ENCODE results near the gene AMMECR1.
"Not testable (repeated sequence)": the region's sequence is repeated elsewhere in the genome, so short reads cannot be mapped to it uniquely, and the experiment has no call there.

Gene AMMECR1

DNA sequence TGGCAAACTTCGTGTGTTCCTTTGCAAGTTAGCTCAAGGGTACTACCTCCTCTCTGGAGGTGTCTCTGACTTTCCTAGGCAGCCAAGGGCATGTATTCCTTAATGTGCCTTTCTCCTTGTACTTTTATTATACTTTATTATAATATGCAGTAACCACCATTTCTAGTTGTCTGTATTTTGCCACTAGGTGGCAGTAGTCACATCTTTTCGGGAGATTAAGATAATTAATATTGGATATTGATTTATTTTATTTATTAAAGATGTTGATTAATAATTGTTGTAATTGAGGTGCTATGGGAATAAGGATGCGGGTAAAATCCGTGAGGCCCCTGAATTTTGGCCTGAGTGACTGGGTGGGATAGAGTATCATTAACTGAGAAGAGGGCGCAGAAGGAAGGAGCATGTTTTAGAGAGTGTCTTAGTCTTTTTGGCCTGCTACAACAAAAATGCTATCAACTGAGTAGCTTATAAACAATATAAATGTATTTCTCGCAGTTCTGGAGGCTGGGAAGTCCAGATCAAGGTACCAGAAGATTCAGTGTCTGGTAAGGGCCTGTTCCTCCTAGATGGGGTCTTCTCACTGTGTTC lies 161.6 kb downstream of the AMMECR1 start:
- H3K4me3 ChIP-seq (ENCODE audit: low read depth, low read length) = no peak overlapping the region
- DNase-seq (ENCODE audit: low read depth) = no peak

DNA sequence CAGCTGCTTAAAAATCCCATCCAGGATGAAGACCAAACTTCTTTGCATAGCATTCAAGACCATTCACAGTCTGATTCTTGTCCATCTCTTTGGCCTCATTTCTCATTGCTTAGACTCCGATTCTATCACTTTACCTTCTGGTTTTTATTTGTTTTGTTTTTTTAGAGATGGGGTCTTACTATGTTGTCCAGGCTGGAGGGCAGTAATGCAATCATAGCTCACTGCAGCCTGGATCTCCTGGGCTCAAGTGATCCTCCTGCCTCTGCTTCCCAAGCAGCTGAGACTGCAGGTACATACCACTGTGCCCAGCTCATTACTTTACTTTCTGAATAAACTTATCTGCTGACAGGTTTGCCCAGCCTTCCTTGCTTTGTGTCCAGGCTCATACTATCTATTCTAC lies 162.1 kb downstream of the AMMECR1 start:
- H3K4me3 ChIP-seq (ENCODE audit: low read depth, low read length) = no peak overlapping the region
- no peak for DNase-seq (ENCODE audit: low read depth)
- TF ChIP-seq, protein P1, sequence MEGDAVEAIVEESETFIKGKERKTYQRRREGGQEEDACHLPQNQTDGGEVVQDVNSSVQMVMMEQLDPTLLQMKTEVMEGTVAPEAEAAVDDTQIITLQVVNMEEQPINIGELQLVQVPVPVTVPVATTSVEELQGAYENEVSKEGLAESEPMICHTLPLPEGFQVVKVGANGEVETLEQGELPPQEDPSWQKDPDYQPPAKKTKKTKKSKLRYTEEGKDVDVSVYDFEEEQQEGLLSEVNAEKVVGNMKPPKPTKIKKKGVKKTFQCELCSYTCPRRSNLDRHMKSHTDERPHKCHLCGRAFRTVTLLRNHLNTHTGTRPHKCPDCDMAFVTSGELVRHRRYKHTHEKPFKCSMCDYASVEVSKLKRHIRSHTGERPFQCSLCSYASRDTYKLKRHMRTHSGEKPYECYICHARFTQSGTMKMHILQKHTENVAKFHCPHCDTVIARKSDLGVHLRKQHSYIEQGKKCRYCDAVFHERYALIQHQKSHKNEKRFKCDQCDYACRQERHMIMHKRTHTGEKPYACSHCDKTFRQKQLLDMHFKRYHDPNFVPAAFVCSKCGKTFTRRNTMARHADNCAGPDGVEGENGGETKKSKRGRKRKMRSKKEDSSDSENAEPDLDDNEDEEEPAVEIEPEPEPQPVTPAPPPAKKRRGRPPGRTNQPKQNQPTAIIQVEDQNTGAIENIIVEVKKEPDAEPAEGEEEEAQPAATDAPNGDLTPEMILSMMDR (IDR thresholded peaks at IDR 0.05; ENCODE audit: low read depth, low read length) = no peak
- TF ChIP-seq, protein P2, sequence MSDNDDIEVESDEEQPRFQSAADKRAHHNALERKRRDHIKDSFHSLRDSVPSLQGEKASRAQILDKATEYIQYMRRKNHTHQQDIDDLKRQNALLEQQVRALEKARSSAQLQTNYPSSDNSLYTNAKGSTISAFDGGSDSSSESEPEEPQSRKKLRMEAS (IDR thresholded peaks at IDR 0.05; ENCODE audit: low read depth, low read length) = no peak
- TF ChIP-seq MYC (IDR thresholded peaks at IDR 0.05; ENCODE audit: low read depth, low read length) = no peak
- no peak for TF ChIP-seq POLR2A (IDR thresholded peaks at IDR 0.05; ENCODE audit: extremely low read depth, insufficient read length)

More for the DNA sequence above, 161.6 kb downstream of the AMMECR1 start:
- TF ChIP-seq, protein P2 (IDR thresholded peaks at IDR 0.05; ENCODE audit: low read depth, low read length) = no peak
- TF ChIP-seq MYC (IDR thresholded peaks at IDR 0.05; ENCODE audit: low read depth, low read length) = no peak
- no peak for TF ChIP-seq POLR2A (IDR thresholded peaks at IDR 0.05; ENCODE audit: extremely low read depth, insufficient read length)
- TF ChIP-seq, protein P1 (IDR thresholded peaks at IDR 0.05; ENCODE audit: low read depth, low read length) = peak; percentile 17

DNA sequence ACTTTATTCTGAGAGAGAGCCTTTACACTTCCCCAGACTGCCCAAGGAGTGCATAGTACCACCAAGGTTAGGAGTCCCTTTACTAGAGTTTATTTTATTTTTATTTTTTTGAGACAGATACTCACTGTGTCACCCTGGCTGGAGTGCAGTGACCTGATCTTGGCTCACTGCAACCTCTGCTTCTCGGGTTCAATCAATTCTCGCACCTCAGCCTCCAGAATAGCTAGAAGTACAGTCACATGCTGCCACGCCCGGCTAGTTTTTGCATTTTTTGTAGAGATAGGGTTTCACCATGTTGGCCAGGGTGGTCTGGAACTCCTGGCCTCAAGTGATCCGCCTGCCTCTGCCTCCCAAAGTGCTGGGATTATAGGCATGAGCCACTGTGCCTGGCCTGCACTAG lies 163.6 kb downstream of the AMMECR1 start:
- not testable (repeated sequence) for DNase-seq (ENCODE audit: low read depth); H3K4me3 ChIP-seq (ENCODE audit: low read depth, low read length)

DNA sequence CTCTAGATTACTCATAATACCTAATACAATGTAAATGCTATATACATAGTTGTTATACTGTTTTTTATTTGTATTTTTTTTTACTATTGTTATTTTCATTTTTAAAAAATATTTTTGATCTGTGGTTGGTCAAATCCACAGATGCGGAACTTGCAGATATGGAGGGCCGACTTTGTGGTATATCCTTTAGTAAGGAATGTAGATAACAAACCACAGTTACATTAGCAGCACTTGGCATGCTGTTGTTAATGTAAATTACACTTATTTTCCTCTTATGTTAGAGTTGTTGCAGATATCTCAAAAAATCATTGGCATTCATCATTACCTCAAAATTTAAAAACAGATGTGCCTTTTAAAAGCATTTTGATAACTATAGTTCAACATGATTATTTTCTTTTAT lies 164.0 kb downstream of the AMMECR1 start:
- DNase-seq (ENCODE audit: low read depth) = no peak
- H3K4me3 ChIP-seq (ENCODE audit: low read depth, low read length) = no peak overlapping the region
- TF ChIP-seq, protein P1 (IDR thresholded peaks at IDR 0.05; ENCODE audit: low read depth, low read length) = no peak
- TF ChIP-seq POLR2A (IDR thresholded peaks at IDR 0.05; ENCODE audit: extremely low read depth, insufficient read length) = no peak
- no peak for TF ChIP-seq MYC (IDR thresholded peaks at IDR 0.05; ENCODE audit: low read depth, low read length)
- TF ChIP-seq, protein P2 (IDR thresholded peaks at IDR 0.05; ENCODE audit: low read depth, low read length) = no peak

DNA sequence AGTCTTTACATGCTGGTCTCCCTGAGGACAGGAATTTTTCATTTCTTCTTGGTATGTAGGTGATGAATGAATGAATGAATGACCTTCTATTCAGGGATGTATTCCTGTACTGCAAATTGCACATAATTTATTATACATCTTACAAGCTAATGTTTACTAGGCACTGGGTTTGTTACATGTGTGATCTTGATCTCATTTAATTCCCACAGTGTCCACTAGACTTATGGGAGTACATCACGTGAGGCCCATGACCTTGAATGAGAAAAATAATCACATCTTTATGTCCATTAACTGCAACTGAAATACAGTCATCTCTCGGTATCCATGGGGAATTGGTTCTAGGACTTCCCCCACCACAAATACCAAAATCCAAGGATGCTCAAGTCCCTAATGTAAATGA lies 164.6 kb downstream of the AMMECR1 start:
- no peak overlapping the region for H3K4me3 ChIP-seq (ENCODE audit: low read depth, low read length)
- TF ChIP-seq, protein P1 (IDR thresholded peaks at IDR 0.05; ENCODE audit: low read depth, low read length) = no peak
- no peak for TF ChIP-seq POLR2A (IDR thresholded peaks at IDR 0.05; ENCODE audit: extremely low read depth, insufficient read length)
- TF ChIP-seq, protein P2 (IDR thresholded peaks at IDR 0.05; ENCODE audit: low read depth, low read length) = no peak
- TF ChIP-seq MYC (IDR thresholded peaks at IDR 0.05; ENCODE audit: low read depth, low read length) = no peak
- DNase-seq (ENCODE audit: low read depth) = no peak

DNA sequence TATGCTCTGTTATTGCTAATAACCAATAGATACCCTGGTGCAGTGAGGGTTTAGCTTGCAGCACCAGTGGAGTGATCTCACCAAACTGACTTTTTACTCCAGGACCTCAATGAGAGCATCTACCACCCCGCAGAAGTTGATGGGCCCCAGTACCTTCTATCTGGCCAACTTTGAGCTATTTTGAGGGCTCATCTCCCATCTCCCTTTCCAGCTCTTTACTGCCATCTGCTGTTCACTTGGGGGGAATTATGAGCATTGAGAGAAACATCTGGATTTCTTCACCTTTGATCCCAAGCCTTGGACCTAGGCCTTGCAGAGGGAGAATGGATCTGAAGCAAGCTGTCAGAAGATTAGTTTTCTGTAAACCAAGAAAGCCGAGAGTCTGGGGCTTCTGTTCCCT lies 171.4 kb downstream of the AMMECR1 start:
- DNase-seq (ENCODE audit: low read depth) = peak; percentile 63
- H3K4me3 ChIP-seq (ENCODE audit: low read depth, low read length) = no peak overlapping the region
- TF ChIP-seq MYC (IDR thresholded peaks at IDR 0.05; ENCODE audit: low read depth, low read length) = no peak
- TF ChIP-seq, protein P1 (IDR thresholded peaks at IDR 0.05; ENCODE audit: low read depth, low read length) = peak; percentile 64

Data from NB4 (cell line).